ENCODE data around the gene CADM1.

- TF ChIP-seq CTCF (IDR thresholded peaks at IDR 0.05; ENCODE audit: low read depth, low read length) (no peak), EZH2phosphoT487 (IDR thresholded peaks at IDR 0.05; ENCODE audit: low read depth) (no peak)
Measured at GRCh38 chr11:115257270-115257669, 246.9 kb downstream of the CADM1 start.

All from OCI-LY3 (cell line).